Measurements from ENCODE around the gene IL2RA.
"Not testable (repeated sequence)": the region's sequence is repeated elsewhere in the genome, so short reads cannot be mapped to it uniquely, and the experiment has no call there.

The IL2RA gene

DNA sequence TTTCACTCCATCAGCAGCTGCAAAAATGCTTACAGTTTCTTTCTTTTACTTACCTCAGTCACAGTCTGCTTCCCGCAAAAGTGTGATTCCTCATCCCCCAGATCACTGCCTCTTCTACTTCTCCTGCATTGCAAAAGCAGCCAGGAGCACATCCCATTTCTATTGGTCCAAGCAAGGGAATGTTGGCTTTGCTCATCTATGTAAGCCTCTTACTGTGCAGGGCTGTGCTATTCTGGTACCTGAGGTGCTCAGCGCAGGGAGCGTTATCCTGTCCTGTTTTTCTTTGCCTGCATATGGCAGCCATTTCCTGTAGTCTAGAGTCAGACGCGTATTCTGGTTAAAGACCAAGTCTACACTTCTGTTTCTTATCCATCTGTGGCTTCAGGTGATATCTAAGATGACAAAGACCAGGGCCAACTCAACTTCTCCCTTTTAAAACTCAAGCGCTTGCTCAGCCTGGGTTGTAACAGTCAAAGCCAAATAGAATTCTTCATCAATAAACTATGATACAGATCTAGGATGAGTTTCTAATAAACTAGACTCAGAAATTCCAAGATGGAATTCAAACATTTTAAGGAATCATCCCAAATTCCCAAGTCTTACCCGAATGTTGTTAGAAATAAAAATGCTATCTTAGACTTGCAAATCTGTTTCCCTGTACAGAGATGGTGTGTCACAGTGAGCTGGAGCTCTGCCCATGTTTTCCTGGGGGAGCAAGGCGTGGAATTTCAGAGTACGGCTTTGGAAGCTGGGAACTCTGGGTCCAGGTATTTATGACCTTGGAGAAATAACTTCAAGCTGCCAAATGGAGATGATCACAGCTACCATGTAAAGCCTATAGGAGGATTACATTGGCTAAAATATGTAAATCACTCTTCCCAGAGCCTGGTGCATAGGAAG, 20.6 kb upstream of the IL2RA start:
- no peak for DNase-seq (ENCODE audit: low spot score)

DNA sequence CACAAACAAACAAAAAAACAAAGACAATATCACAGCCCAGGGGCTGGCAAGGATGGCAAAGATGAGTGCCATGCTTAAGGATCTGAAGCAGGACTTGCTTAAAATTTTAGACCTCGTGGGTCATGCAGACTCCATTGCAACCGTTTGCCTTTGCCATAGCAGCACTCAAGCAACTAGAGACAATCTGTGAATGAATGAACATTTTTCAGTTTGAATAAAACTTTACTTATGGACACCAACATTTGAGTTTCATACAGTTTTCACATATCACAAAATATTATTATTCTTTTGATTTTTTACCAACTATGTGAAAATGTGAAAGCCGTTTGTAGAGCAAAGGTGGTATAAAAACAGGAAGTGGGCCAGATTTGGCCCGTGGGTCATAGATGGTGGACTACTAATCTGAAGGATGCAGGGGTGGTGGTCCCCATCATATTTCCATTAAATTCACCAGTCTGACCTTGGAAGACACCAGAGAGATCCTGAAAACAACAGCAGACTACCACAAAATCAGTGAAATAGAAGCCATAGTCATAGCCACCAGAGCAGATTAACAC, 18.3 kb upstream of the IL2RA start:
- no peak for DNase-seq (ENCODE audit: low spot score)

- DNase-seq (ENCODE audit: low spot score), result no peak
Measured at GRCh38 chr10:6079044-6079443, 16.9 kb upstream of the IL2RA start.

DNA sequence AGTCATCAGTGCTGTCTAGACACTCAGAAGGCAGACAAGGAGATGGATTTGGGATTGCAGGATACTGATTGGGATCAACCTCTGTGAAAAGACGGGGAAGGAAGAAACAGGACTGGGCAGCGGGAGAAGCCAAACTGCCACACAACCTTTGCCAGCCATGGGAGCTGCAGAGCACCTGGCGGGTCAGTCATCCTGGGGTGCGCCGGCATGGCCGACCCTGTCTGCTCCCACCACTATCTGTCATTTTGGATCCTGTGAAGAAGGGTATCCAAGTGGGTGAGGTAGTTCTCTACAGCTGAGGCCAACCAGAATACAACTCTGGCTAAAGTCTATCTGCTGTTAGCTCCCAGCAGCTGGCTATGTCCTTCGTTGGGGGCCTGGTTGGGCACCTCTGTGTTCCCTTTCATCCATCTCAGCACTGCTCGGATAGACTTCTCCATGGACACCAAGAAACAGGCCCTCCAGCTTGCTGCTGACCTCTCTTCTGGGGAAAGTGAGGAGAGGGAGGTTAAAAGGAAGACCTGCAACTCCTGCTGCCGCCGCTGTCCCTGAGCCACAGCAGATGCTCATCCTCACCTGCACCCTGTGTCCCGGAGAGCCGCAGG, 15.0 kb upstream of the IL2RA start:
- no peak for DNase-seq (ENCODE audit: low spot score)

- DNase-seq (ENCODE audit: low spot score), result no peak
Measured at GRCh38 chr10:6074489-6075301, 12.5 kb upstream of the IL2RA start.

DNA sequence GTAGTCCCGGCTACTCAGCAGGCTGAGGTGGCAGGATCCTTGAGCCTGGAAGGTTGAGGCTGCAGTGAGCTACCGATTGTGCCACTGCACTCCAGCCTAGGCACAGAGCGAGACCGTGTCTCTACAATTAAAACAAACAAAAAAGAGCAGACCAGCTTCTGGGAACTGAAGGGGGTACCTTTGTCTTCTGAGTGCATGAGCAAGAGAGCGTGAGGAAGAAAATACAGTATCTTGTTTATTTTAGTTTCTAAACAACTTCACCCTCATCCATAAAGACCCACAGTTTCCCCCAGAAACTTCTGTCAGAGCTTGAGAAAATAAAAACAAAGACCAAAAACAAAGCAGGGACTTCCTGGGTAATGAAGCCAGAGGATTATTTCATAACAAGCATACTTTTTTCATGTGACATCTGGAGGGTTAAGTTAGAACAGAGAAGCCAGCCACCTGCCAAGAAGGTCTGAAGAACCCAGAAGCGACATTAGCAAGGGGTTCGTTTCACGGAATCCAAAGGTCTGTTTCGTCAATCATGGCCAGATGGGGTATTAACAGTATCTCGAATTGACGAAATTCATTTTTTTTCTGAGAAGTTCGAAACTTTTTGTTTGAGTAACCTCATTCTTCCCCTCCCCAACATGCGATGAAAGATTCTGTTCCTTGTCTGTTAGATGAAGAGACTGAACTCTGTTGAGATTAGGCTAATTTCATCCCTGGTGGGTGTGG, 10.2 kb upstream of the IL2RA start:
- DNase-seq (ENCODE audit: low spot score), result no peak

DNA sequence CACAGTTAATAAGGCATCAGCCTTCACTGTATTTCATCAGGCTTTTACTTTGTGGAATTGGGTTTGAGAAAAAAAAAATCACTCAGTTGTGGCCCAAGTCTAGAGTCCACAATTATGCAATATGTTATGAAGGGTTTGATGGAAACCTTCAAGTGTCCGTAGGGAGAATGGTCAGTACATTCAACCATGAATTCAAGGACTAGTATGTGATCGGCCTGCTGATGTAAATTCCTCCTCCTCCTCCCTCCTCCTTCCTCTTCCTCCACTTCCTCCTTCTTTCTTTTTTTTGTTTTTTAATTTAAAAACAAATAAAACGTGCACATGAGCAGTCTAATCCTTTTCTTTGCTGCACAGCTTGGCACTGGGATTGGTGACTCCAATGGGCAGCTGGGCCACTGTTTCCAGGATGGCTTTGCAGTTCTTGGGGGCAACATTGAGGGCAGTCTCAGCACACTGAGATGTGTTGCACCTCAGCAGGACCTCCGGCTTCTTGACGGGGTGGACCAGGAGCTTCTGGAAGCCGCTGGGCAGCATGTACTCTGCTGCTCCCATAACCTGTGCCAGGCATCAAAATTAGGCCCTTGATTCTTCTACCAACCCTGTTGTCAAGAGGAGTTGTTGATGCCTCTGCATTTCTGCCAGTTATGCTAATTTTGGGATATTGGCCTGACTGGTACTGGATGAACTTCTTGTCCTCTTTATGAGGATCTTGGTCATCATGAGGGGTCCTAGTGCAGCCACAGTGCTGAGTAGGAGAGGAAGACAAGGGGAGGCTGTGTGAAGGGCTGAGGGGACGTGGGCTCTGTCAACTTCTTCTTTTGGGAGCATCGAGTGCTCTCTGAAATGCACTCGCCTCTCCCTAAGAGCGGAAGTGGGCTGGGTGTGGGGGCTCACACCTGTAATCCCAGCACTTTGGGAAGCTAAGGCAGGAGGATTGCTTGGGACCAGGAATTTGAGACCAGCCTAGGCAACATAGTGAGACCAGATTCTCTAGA, 9.3 kb upstream of the IL2RA start:
- DNase-seq (ENCODE audit: low spot score), result no peak

DNA sequence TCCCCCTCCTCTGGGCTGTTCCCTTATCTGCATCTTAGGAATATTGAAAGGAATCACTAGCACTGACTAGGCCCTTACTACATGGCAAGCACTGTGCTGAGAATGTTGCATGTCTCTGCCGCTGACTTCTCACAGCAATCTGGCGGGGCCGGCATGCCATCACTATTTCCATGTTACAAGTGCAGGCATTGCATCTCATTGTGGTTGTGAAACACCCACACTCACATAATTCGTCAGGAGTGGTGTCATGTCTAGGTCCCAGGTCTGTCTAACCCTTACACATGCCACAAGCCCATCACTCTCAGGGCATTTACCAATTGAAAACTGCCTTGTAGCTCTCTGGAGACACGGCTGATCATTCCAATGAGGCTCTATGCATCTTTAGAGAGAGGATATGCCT, 8.5 kb upstream of the IL2RA start:
- no peak for DNase-seq (ENCODE audit: low spot score)

- no peak for DNase-seq (ENCODE audit: low spot score)
Measured at GRCh38 chr10:6069081-6069931, 7.1 kb upstream of the IL2RA start.

DNA sequence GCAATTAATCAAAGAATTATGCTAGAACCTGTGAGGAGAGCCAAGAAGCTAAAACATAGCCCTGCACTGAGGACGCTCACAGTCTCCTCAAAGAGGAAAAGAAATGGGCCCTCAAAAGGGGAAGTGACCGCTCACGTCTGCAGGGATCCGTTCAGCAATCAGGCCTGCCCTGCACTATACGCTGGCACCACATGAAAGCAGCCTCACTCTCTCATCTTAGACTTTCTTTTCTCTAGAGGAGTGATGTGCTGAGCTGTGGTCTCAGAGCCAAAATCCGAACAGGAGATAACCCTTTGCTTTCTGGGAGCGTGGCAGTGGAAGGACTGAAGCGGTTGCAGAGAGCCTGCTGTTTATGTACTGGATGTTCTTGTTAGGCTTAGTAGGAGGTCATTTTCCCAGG, 6.3 kb upstream of the IL2RA start:
- no peak for DNase-seq (ENCODE audit: low spot score)

GRCh38 chr10:6068006-6068405, 5.8 kb upstream of the IL2RA start:
- DNase-seq (ENCODE audit: low spot score), result no peak

DNA sequence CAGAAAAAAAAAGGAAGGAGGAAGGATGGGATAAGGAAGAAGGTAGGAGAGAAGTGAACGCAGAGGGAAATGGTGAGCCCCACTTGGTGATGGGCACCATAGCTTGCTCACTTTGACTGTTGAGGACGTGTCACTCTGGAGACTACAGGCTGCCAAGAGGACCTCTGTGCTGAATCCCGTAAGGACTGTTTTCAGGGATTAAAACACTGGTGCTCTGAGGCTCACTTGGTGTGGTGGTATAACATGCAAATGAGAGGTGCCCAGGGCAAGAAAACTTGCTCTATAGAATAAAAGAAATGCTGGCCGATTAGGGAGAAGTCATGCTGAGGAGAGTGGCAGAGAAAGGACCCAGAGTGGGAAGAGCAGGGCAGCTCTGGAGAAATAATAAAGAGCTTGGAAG, 5.3 kb upstream of the IL2RA start:
- DNase-seq (ENCODE audit: low spot score), result no peak

- DNase-seq (ENCODE audit: low spot score), result no peak
Measured at GRCh38 chr10:6065835-6066234, 3.7 kb upstream of the IL2RA start.

DNA sequence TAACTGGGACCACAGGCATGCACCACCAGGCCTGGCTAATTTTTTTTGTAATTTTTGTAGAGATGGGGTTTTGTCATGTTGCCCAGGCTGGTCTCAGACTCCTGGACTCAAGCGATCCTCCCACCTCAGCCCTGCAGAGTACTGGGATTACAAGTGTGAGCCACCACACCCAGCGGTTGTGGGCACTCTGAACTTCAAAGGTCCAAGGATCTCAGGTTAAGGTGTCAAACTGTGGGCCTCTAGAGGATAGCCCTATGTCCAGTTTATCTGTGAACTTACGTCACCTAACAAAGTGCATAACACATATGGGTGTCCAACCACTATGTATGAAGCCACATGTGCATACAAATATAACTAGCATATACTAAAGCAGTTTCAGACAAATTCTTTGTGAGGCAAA, 3.2 kb upstream of the IL2RA start:
- no peak for DNase-seq (ENCODE audit: low spot score)

GRCh38 chr10:6064726-6065125, 2.6 kb upstream of the IL2RA start:
- DNase-seq (ENCODE audit: low spot score), result not testable (repeated sequence)

DNA sequence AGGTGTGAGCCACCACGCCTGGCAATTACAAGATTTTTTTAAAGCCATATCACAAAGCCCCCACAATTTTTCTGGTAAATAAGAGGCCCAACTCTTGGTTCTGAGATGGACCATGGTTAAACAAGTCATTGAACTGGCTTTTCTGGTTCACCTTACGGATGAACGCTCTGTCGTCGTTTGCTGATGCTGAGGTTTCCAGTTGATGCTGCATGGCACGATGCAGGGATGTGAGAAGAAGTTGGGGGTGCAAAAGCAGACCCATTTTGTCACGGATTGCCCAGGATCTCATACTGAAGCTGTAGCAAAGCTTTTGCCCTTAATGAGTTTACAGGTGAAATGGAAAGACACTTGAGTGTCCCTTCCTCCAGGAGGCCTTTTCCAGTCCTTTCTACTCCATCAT, 2.0 kb upstream of the IL2RA start:
- DNase-seq (ENCODE audit: low spot score), result no peak

- DNase-seq (ENCODE audit: low spot score), result no peak
Measured at GRCh38 chr10:6061056-6061455, 1.1 kb downstream of the IL2RA start.

DNA sequence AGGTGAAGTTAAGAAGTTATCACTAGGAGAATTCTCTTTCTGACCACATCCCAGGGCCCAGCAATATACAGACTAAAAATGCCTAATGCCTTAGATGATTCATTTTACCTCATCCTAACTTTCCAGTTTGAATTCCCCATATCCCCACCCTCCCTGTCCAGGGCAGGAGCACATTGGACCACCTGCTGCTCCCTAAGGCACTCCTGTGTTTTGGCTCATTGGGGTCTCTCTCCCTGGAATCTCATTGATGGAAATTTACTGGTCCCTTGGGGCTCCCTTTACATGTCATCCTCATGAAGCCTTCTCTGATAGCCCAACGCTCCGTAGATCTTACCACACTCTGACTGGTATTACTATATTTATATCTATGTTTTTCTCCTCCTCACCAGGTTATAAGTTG, 2.7 kb downstream of the IL2RA start:
- DNase-seq (ENCODE audit: low spot score), result no peak

GRCh38 chr10:6058682-6059475, 3.3 kb downstream of the IL2RA start:
- no peak for DNase-seq (ENCODE audit: low spot score)
